Activated B cell treated with CpG ODN at 0.5 μM for 24 hours (primary cell): ENCODE data around the gene POMGNT1. TPM values are rescaled to one million over a fixed set of nuclear protein-coding genes. Genes with fewer than 3 reads are reported as not detected.

Experiments used
- ATAC-seq: fragments of 200-7000 bp; cut with Tn5 transposase; one replicate; pipeline ENCODE4 v1.10.0; 2021; ENCODE audit warnings: low read depth, mild to moderate bottlenecking, moderate library complexity
- CTCF ChIA-PET: fragments of 350-600 bp; sonication (Branson Sonifier 250); formaldehyde crosslinking; loops from one replicate; lab custom pipeline; 2021; ENCODE audit warnings: antibody characterized with exemption; lab: Charles Lee
- POLR2A ChIA-PET: fragments of 350-600 bp; sonication (Branson Sonifier 250); formaldehyde crosslinking; loops from one replicate; lab custom pipeline; 2021; ENCODE audit warnings: antibody characterized with exemption; lab: Charles Lee
- DNase-seq: peaks from one replicate; pipeline ENCODE4 v3.0.0; 2022
- H3K27ac Mint-ChIP-seq: one replicate; pipeline ENCODE4 v1.8.0; 2020; ENCODE audit warnings: mixed read lengths
- H3K27me3 Mint-ChIP-seq: one replicate; pipeline ENCODE4 v1.8.0; 2021; ENCODE audit warnings: mixed read lengths
- H3K36me3 Mint-ChIP-seq: one replicate; pipeline ENCODE4 v1.8.0; 2021; ENCODE audit warnings: low read depth, mixed read lengths
- H3K4me1 Mint-ChIP-seq: one replicate; pipeline ENCODE4 v1.8.0; 2021; ENCODE audit warnings: mixed read lengths
- H3K4me3 Mint-ChIP-seq: one replicate; pipeline ENCODE4 v1.8.0; 2020; ENCODE audit warnings: mild to moderate bottlenecking, mixed read lengths
- H3K9me3 Mint-ChIP-seq: one replicate; pipeline ENCODE4 v1.8.0; 2020; ENCODE audit warnings: mixed read lengths
- intact Hi-C: fragments of 100-400 bp; cut with micrococcal nuclease; formaldehyde crosslinking; loops from one replicate; pipeline ENCODE4 v1.15.1; 2024
- total RNA-seq: library from RNA; stranded (reverse); gene quantifications from 2 replicates; pipeline ENCODE4 v1.2.3, GENCODE V29; 2022
- TF ChIP-seq, protein P1 (sequence below): fragments of 200-600 bp; IDR thresholded peaks from one replicate; pipeline ENCODE4 v1.8.0; 2022; ENCODE audit warnings: antibody characterized with exemption, mild to moderate bottlenecking

The POMGNT1 gene
- total RNA-seq, 1 donor from 2014 or later = 39.5 TPM

DNA sequence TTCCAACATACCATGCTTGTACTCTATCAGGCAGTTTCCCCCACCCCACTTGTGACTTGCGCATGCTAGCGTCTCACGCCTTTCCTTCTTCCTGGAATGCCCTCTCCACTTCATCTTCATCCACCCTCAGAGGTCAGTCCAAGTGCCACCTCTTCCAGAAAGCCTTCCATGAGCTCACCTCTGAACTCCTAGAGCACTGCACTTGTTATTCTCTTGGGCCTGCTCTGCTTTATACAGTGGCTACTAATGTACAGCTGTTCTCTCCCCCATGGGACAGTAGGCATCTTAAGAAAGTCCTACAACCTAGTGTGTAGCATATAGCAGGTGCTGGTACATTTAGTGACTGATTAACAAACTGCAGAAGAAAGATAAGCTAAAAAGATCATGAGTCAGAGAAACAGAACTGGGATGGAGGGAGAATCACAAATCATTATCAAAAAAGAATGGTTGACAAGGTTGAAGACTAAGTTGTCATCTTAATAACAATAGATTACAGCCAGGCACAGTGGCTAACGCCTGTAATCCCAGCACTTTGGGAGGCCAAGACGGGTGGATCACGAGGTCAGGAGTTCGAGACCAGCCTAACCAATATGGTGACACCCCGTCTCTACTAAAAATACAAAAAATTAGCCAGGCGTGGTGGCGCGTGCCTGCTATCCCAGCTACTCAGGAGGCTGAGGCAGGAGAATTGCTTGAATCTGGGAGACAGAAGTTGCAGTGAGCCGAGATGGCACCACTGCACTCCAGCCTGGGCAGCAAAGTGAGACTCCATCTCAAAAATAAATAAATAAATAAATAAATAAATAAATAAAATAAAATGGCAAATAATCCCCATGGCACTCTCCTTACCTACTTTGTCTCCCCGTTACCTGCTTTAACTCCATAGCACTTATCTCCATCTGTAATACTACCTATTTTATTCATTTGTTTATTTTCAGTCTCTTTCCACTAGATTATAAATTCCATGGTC is 39.6 kb downstream of the POMGNT1 start:
- no peaks in the 10 kb centered on the region for H3K4me1 Mint-ChIP-seq
- intact Hi-C loops = no loop called here
- POLR2A ChIA-PET = no interaction called here
- no peaks in the 10 kb centered on the region for H3K36me3 Mint-ChIP-seq
- DNase-seq = no peak
- H3K4me3 Mint-ChIP-seq = no peak overlapping the region
- TF ChIP-seq, protein P1, sequence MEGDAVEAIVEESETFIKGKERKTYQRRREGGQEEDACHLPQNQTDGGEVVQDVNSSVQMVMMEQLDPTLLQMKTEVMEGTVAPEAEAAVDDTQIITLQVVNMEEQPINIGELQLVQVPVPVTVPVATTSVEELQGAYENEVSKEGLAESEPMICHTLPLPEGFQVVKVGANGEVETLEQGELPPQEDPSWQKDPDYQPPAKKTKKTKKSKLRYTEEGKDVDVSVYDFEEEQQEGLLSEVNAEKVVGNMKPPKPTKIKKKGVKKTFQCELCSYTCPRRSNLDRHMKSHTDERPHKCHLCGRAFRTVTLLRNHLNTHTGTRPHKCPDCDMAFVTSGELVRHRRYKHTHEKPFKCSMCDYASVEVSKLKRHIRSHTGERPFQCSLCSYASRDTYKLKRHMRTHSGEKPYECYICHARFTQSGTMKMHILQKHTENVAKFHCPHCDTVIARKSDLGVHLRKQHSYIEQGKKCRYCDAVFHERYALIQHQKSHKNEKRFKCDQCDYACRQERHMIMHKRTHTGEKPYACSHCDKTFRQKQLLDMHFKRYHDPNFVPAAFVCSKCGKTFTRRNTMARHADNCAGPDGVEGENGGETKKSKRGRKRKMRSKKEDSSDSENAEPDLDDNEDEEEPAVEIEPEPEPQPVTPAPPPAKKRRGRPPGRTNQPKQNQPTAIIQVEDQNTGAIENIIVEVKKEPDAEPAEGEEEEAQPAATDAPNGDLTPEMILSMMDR = no peak
- CTCF ChIA-PET = no interaction called here
- no peak overlapping the region for H3K27ac Mint-ChIP-seq
- no peak for ATAC-seq
- H3K27me3 Mint-ChIP-seq = peaks cover 5% of the 10 kb centered on the region
- H3K9me3 Mint-ChIP-seq = no peaks in the 10 kb centered on the region

DNA sequence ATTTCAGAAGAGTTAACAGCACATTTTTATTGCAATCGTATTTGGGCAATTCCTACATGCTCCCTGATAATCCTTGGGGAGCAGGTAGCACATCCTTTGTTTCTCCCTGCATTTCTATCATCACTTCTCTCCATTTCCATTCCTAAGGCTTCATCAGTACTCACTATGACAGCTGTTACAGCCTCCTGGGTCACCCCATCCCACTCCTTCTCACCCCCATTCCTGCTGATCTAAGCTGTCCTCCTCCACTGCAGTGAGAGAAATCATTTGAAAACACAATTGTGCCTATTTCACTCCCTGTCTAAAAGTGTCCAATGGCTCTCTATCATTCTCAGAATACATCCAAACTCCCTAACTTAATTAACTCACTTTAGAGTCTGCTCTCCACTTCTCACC is 40.3 kb downstream of the POMGNT1 start:
- Mint-ChIP-seq H3K4me3 (no peak overlapping the region), H3K4me1 (no peaks in the 10 kb centered on the region), H3K27me3 (peaks cover 5% of the 10 kb centered on the region), H3K27ac (no peak overlapping the region), H3K9me3 (no peaks in the 10 kb centered on the region), H3K36me3 (no peaks in the 10 kb centered on the region)
- TF ChIP-seq, protein P1 = no peak
- POLR2A ChIA-PET = no interaction called here
- intact Hi-C loops = no loop called here
- CTCF ChIA-PET = no interaction called here
- no peak for ATAC-seq
- DNase-seq = no peak

DNA sequence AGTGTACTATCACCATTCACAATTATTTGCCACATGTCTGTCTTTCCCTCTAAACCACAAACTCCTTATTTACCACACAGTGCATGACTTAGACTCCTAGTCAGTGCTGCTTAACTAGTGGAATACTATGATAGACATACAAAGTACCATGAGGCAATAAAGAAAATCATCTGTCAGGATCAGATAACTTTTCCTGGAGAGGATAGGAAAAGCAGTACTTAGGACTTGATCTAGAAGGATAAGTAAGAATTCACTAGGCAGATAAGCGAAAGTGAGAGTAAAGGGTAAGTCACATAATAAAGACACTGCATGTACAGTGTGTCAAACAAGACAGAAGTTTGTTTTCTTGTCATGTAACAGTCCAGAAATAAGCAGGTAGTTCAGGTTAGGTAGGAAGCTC is 44.5 kb downstream of the POMGNT1 start:
- ChIA-PET CTCF (no interaction called here), POLR2A (no interaction called here)
- H3K27me3 Mint-ChIP-seq = no peaks in the 10 kb centered on the region
- no peaks in the 10 kb centered on the region for H3K9me3 Mint-ChIP-seq
- TF ChIP-seq, protein P1 = no peak
- H3K36me3 Mint-ChIP-seq = no peaks in the 10 kb centered on the region
- DNase-seq (no peak), ATAC-seq (no peak)
- intact Hi-C loops = no loop called here
- no peak overlapping the region for H3K27ac Mint-ChIP-seq
- peaks cover 2% of the 10 kb centered on the region for H3K4me1 Mint-ChIP-seq
- H3K4me3 Mint-ChIP-seq = no peak overlapping the region

DNA sequence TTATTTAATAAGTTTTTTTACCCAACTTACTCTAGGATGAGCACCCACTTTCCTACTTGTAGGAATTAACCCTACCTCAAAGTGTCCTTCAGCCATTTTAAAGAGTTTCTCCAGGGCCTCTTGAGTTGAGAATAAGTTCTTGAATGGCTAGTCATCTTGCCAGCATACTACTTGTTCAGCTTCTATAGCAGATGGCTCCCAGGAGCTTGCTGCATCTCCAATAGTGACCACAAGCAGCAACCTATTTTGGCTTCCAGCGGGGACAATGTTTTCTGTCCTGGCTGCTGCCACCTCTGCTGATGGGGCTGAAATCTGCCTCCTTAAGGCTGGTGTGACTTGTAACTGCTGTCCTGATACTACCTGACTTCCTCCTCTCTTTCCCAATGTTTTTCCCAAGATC is 45.0 kb downstream of the POMGNT1 start:
- DNase-seq (no peak), ATAC-seq (no peak)
- H3K27me3 Mint-ChIP-seq = no peaks in the 10 kb centered on the region
- H3K9me3 Mint-ChIP-seq = no peaks in the 10 kb centered on the region
- intact Hi-C loops = no loop called here
- POLR2A ChIA-PET = no interaction called here
- H3K27ac Mint-ChIP-seq = no peak overlapping the region
- no peaks in the 10 kb centered on the region for H3K36me3 Mint-ChIP-seq
- no peak overlapping the region for H3K4me3 Mint-ChIP-seq
- CTCF ChIA-PET = no interaction called here
- peaks cover 2% of the 10 kb centered on the region for H3K4me1 Mint-ChIP-seq
- TF ChIP-seq, protein P1 = no peak

DNA sequence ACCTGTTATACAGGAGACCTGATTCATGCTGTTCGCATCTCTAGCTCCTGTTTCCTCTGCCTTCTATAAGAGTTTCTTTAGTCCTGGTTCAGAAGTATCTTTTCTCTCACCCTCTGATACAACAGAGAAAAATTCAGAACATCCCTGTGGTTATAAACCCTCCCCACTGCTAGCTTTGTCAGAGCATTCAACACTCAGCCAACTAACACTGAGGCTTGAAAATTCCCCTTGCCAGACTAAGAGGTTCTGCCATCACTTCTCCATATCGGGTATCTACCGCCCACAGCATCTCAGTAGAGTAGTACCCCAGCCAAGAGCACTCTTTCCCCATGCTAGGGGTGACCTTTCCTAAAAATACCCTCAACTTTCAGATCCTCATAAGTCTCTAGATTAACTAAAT is 46.2 kb downstream of the POMGNT1 start:
- ATAC-seq (no peak), DNase-seq (no peak)
- no peaks in the 10 kb centered on the region for H3K36me3 Mint-ChIP-seq
- H3K4me3 Mint-ChIP-seq = no peak overlapping the region
- TF ChIP-seq, protein P1 = no peak
- ChIA-PET POLR2A (no interaction called here), CTCF (interaction anchor here (1.5 kb wide), 1 partner anchor 114 kb away, joined by 4 read pairs; no protein-coding TSS in a partner anchor)
- H3K4me1 Mint-ChIP-seq = peaks cover 2% of the 10 kb centered on the region
- H3K9me3 Mint-ChIP-seq = no peaks in the 10 kb centered on the region
- intact Hi-C loops = no loop called here
- no peak overlapping the region for H3K27ac Mint-ChIP-seq
- no peaks in the 10 kb centered on the region for H3K27me3 Mint-ChIP-seq
